ENCODE results near the gene PDCD10.

GRCh38 chr3:167691366-167691765, 43.3 kb downstream of the PDCD10 start:
- TF ChIP-seq CTCF (IDR thresholded peaks at IDR 0.05) (no peak), POLR2AphosphoS5 (IDR thresholded peaks at IDR 0.05) (no peak), POLR2A (IDR thresholded peaks at IDR 0.05; ENCODE audit: low read depth) (no peak), EP300 (IDR thresholded peaks at IDR 0.05) (no peak)
